Stimulated activated CD4-positive, alpha-beta T cell treated with anti-CD3 and anti-CD28 coated beads, Interleukin-2, amount 100 ng/mL, for 24 hours (primary cell): ENCODE measurements around the gene BTNL2.
A peak's percentile ranks its signal among the peaks of the same experiment; 100 is the strongest.
"Not testable (repeated sequence)": the region's sequence is repeated elsewhere in the genome, so short reads cannot be mapped to it uniquely, and the experiment has no call there.

Source experiments
- DNase-seq, 2 donors: peaks; one replicate each; pipeline ENCODE4 v3.0.0-alpha.2; 2020

Gene BTNL2, protein sequence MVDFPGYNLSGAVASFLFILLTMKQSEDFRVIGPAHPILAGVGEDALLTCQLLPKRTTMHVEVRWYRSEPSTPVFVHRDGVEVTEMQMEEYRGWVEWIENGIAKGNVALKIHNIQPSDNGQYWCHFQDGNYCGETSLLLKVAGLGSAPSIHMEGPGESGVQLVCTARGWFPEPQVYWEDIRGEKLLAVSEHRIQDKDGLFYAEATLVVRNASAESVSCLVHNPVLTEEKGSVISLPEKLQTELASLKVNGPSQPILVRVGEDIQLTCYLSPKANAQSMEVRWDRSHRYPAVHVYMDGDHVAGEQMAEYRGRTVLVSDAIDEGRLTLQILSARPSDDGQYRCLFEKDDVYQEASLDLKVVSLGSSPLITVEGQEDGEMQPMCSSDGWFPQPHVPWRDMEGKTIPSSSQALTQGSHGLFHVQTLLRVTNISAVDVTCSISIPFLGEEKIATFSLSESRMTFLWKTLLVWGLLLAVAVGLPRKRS

DNA sequence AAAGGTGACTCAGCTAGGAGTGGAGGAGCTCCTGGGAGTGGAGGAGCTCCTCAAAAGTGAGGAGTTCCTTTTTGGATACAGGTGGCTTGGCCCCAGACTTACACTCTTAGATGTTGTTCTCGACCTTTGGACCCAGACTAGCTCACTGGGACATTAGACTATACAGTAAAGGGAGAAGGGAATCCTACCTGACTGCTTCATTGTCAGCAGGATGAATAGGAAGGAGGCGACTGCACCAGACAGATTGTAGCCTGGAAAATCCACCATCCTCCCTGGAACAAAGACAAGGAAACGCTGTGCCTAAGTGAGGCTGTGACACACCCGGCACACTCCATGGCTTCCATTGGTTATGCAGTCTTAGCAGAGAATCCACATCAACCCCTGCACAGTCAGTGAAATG lies at the start of gene BTNL2:
Gene BTNL2, minus strand, starts transcription at position 325 of the 400 bp plus-strand sequence. Its CDS starts 58 bp downstream, at position 267.
- DNase-seq, result no peak

DNA sequence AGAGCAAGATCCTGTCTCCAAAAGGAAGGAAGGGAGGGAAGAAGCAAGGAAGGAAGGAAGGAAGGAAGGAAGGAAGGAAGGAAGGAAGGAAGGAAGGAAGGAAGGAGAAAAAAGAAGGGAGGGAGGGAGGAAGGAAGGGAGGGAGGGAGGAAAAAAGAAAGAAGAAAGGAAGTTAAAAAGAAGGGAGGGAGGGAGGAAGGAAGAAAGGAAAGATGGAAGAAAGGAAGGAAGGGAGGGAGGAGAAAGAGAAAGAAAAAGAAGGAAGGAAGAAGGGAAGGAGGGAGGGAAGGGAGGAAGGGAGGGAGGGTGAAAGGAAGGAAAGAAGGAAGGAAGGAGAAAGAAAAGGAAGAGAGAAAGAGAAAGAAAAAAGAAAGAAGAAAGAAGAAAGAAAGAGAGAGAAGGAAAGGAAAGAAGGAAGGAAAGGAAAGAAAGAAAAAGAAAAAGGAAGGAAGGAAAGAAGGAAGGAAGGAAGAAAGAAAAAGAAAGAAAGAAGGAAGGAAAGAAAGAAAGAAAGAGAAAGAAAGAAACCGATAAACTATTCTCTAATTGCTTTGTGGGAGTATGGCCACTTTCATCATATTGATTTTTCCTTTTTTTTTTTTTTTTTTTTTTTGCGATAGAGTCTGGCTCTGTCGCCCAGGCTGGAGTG lies 42.2 kb upstream of the BTNL2 start:
- DNase-seq, result no peak

DNA sequence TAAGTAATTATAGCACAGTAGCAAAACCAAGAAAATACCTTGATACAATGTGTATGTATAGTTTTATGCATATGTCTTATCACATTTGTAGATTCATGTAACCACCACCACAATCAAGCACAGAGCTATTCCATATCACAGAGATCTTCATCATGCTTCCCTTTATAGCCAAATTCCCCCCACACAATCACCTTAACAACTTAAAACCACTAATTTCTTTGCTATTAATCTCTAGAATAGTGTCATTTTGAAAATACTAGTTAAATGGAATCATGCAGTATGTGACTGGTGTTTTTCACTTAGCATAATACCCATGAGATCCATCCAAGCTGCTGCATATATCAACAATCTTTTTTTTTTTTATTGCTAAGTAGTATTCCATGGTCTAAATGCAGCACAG lies 41.0 kb upstream of the BTNL2 start:
- DNase-seq, result no peak

DNA sequence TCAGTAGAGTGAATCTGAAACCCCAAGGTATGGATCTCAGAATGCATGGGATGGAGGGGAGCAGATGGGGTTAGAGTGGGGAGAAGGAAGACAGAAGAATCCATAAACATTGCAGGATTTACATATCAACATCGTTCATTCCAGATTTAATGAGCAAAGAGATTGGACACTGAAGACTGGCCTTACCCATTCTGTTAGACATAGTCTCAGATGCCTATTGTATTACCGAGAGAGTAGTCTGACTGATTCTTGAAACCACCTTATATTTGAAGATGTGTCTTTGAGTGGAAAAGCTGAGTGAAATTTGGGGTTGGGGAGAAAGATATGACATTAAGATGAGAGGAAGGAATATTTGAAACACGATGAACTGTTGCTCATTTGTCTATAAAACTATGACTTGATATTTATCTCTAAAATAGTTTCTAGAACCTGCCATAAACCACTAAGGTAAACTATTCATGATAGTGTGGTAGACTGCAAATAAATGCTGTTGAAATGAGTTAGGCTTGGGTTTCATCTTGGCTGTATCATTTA lies 38.4 kb upstream of the BTNL2 start:
- DNase-seq, result no peak

GRCh38 chr6:32444433-32444832 lies 37.5 kb upstream of the BTNL2 start:
- no peak for DNase-seq

GRCh38 chr6:32442977-32443552 lies 36.1 kb upstream of the BTNL2 start:
- DNase-seq, result no peak

DNA sequence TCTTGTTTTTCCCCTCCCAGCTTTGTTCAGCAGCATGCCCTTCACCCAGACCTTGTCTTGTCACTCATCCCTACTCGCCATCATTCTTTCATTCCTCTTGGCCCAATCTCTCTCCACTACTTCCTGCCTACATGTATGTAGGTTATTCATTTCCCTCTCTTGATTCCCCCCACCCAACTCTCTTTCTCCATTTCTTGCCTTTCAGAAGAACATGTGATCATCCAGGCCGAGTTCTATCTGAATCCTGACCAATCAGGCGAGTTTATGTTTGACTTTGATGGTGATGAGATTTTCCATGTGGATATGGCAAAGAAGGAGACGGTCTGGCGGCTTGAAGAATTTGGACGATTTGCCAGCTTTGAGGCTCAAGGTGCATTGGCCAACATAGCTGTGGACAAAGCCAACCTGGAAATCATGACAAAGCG lies 35.3 kb upstream of the BTNL2 start:
- DNase-seq, result no peak

DNA sequence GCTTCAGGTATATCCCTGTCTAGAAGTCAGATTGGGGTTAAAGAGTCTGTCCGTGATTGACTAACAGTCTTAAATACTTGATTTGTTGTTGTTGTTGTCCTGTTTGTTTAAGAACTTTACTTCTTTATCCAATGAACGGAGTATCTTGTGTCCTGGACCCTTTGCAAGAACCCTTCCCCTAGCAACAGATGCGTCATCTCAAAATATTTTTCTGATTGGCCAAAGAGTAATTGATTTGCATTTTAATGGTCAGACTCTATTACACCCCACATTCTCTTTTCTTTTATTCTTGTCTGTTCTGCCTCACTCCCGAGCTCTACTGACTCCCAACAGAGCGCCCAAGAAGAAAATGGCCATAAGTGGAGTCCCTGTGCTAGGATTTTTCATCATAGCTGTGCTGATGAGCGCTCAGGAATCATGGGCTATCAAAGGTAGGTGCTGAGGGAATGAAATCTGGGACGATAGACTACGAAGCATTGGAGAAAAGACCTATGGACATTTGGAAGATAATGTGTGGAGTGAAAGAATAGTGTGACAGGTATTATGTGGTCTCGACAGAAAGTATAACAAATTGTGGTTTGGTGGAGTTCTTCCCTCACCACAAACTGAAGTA lies 32.7 kb upstream of the BTNL2 start, which contains the start of gene HLA-DRA:
Gene HLA-DRA, plus strand, starts transcription at position 286 of the 613 bp plus-strand sequence. Its CDS starts 64 bp downstream, at position 350.
- no peak for DNase-seq

- no peak for DNase-seq
Measured at GRCh38 chr6:32439139-32439538, 32.2 kb upstream of the BTNL2 start.

GRCh38 chr6:32436995-32437836 lies 30.2 kb upstream of the BTNL2 start:
- DNase-seq, result no peak

- no peak for DNase-seq
Measured at GRCh38 chr6:32436186-32436585, 29.2 kb upstream of the BTNL2 start.

GRCh38 chr6:32433950-32434349 lies 27.0 kb upstream of the BTNL2 start:
- DNase-seq, result not testable (repeated sequence)

- no peak for DNase-seq
Measured at GRCh38 chr6:32432050-32432450, 25.1 kb upstream of the BTNL2 start.

DNA sequence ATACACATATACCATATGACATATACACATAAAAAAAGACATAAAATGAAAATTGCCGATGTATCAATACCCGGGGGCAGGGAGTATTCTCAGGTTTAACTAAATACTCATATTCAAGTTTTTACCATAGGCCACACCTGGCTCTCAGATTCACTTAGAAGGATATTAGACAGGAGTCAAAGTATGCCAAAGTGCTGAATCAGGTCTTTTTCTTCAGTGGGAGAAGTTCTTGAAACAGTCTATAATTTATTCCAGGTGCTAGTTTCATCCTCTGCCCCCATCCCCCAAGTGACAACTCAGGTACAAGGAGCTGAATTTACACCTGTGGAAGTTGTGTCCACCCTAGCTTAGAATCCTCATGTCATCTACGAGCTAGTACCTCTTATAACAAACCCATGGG lies 24.2 kb upstream of the BTNL2 start:
- DNase-seq, result no peak

- DNase-seq, result no peak
Measured at GRCh38 chr6:32430179-32430578, 23.2 kb upstream of the BTNL2 start.

DNA sequence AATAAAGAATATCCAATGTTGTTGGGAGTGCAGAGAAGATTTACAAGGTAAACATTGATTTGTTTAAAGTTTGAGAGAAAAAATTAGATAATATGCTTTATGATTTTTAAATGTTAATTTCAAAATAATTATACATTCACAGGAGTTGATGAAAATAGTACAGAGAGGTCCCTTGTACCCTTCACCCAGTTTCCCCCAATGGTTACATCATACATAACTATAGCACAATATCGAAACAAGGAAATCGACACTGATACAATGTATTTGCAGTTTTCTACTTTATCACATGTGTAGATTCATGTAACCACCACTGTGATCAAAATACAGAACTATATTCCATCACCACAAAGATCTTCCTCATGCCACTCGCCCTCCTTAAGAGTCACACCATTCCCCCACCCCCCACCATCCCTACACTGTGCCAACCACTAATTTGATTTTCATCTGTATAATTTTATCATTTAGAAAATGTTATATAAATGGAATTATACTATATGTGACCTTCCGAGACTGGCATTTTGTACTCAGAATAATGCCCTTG lies 21.0 kb upstream of the BTNL2 start:
- no peak for DNase-seq

DNA sequence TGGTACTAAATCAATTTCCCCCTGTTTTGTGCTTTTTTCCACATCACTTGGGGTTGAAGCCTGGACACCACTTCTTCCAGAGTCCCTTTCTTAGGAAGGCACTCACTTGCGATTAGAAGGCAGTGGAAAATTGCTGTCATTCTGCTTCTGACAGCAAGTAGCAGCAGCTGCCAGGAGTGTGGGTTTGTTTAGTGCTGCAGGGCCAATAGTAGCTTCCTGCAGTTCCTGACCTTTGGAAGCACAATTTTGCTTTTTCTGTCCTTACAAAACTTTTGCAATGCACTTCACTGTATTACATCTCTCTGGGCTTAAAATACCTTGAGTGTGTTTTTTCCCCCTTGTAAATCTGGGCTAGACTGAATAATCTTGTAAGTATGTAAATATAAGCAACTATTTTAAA lies 20.2 kb upstream of the BTNL2 start:
- DNase-seq, result no peak

DNA sequence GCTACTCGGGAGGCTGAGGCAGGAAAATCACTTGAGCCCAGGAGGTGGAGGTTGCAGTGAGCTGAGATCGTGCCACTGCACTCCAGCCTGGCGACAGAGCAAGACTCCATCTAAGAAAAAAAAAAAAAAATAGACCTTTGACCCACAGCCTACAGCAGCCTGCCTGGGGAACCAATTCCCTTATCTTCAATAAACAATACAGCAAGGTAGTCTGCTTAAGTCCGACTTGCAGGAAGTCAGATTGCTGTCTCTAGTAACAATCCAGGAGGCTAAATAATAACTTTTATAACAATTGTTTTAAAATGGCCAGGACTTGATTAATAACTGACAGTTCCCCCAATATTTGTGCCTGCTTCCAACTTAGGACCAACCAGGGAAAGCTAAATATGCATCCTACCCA lies 19.4 kb upstream of the BTNL2 start:
- DNase-seq, result no peak

DNA sequence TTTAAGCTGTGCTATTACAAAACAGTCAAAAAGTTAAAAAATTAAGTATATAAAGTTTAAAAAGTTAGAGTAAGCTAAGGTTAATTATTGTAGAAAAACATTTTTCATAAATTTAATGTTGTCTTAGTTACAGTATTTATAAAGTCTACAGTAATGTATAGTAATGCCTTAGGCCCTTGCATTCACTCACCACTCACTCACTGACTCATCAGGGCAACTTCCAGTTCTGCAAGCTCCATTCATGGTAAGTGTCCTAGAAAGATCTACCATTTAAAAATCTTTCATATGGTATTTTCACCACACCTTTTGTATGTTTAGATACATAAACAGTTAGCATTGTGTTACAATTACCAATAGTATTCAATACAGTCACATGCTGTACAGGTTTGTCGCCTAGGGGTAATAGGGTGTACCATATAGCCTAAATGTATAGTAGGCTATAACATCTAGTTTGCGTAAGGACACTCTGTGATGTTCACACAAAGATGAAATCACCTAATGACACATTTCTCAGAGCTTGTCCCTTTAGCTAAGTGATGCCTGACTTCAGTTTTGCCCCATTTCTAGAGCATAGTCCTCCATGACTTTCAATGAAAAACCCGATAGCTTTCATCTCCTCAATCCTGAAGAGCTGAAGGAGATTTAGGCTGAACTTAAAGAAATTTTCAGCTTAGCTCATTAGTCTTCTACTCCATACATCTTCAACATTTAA lies 17.8 kb upstream of the BTNL2 start:
- no peak for DNase-seq

DNA sequence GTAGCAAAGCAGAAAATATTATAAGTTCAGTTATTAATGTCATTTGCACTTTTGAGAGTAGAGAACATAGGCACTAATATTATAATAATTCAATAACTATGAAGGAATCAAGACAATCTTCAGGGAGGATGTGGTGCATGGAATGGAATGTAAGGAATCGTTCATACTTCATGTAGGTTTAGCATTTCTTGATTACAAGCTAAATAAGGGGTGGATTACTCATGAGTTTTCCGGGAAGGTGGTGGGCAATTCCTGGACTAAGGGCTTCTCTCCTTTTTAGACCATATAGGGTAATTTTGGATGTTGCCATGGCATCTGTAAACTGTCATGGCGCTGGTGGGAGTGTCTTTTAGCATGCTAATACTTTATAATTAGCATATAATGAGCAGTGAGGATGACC lies 9.1 kb upstream of the BTNL2 start:
- DNase-seq, result no peak

DNA sequence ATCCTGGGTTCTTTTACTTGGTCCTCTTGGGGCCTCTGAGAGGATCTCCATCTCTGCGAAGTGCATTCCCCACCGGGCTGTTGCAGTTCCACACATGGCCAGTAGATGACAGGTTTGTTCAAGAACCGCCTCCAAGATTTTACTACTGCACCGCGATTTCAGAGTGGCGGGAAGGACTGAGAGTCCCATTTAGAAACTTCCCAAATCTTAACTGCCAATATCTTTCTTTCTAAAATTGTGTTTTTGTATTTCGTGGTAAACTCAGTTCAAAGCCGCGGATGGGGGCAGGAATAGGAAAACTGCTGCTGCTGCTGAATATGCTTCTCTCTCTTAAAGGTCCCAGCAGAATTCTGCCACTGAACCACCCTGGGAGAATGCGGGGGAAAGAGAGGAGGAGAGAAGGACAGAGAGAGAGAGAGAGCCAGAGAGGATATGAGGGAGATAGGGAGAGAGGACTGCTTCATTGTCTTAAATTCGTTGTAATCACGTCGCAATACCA lies 8.6 kb upstream of the BTNL2 start:
- peak; percentile 85 to 86 for DNase-seq
